ENCODE results near the gene DYNC1I1.

- TF ChIP-seq GABPA (IDR thresholded peaks at IDR 0.05; ENCODE audit: low read depth) (no peak), RAD21 (IDR thresholded peaks at IDR 0.05; ENCODE audit: low read length) (no peak), SIN3A (IDR thresholded peaks at IDR 0.05; ENCODE audit: borderline replicate concordance, low read depth, low read length) (no peak), EZH2phosphoT487 (IDR thresholded peaks at IDR 0.05; ENCODE audit: borderline replicate concordance, low read depth) (no peak), MAX (IDR thresholded peaks at IDR 0.05; ENCODE audit: low read depth) (no peak), TAF1 (IDR thresholded peaks at IDR 0.05; ENCODE audit: borderline replicate concordance, low read depth, low read length) (no peak), CTCF (IDR thresholded peaks at IDR 0.05) (no peak), USF1 (IDR thresholded peaks at IDR 0.05; ENCODE audit: borderline replicate concordance, low read depth) (no peak), RXRA (IDR thresholded peaks at IDR 0.05; ENCODE audit: borderline replicate concordance, low read depth) (no peak), USF2 (IDR thresholded peaks at IDR 0.05; ENCODE audit: borderline replicate concordance, low read depth, low read length) (no peak), YY1 (IDR thresholded peaks at IDR 0.05; ENCODE audit: low read depth) (no peak), EP300 (IDR thresholded peaks at IDR 0.05; ENCODE audit: borderline replicate concordance in 1 of 2, low read depth in 1 of 2, low read length in 1 of 2) (no peak), RCOR1 (IDR thresholded peaks at IDR 0.05; ENCODE audit: low read length) (no peak), REST (IDR thresholded peaks at IDR 0.05; ENCODE audit: low read depth, low read length) (no peak)
These were observed 22.8 kb upstream of the DYNC1I1 start for GRCh38 chr7:95749515-95749914.
